WTC11 (cell line): ENCODE measurements around the gene ACAT2. TPM values are rescaled to one million over a fixed set of nuclear protein-coding genes. Genes with fewer than 3 reads are reported as not detected.

Source experiments
- ATAC-seq: fragments of 200-7000 bp; cut with Tn5 transposase; 2 replicates; pipeline ENCODE4 v1.10.0; 2021; ENCODE audit warnings: mild to moderate bottlenecking, moderate library complexity
- CTCF ChIA-PET: fragments of 300-600 bp; sonication (Branson Sonifier 250); formaldehyde crosslinking; loops from one replicate; lab custom pipeline; 2021; ENCODE audit warnings: antibody characterized with exemption; lab: Charles Lee
- POLR2A ChIA-PET: fragments of 350-600 bp; sonication (Branson Sonifier 250); formaldehyde crosslinking; loops from one replicate; lab custom pipeline; 2021; ENCODE audit warnings: antibody characterized with exemption; lab: Charles Lee
- DNase-seq: peaks from one replicate; pipeline ENCODE4 v3.0.0; 2021; ENCODE audit warnings: low spot score
- H3K27ac Mint-ChIP-seq: 2 replicates; pipeline ENCODE4 v1.8.0; 2021; ENCODE audit warnings: mixed read lengths
- H3K27me3 Mint-ChIP-seq: 2 replicates; pipeline ENCODE4 v1.8.0; 2021; ENCODE audit warnings: low read depth, mild to moderate bottlenecking, moderate library complexity, mixed read lengths
- H3K36me3 Mint-ChIP-seq: 2 replicates; pipeline ENCODE4 v1.8.0; 2021; ENCODE audit warnings: mixed read lengths
- H3K4me1 Mint-ChIP-seq: 2 replicates; pipeline ENCODE4 v1.8.0; 2022; ENCODE audit warnings: mixed read lengths
- H3K4me3 Mint-ChIP-seq: 2 replicates; pipeline ENCODE4 v1.8.0; 2021; ENCODE audit warnings: mild to moderate bottlenecking, moderate library complexity, mixed read lengths
- H3K9me3 Mint-ChIP-seq: 2 replicates; pipeline ENCODE4 v1.8.0; 2021; ENCODE audit warnings: mixed read lengths
- AR ChIP-seq: fragments of 250-450 bp; sonication (Bioruptor Pico); IDR thresholded peaks from 2 replicates; pipeline ENCODE4 v1.9.0; 2021; ENCODE audit warnings: mild to moderate bottlenecking
- ATF1 ChIP-seq: sonication (generic); formaldehyde crosslinking; IDR thresholded peaks from 2 replicates; pipeline ENCODE4 v1.8.1; 2023; ENCODE audit warnings: mild to moderate bottlenecking, moderate library complexity, missing genetic modification reagents
- ATF6 ChIP-seq: sonication (generic); formaldehyde crosslinking; IDR thresholded peaks from 2 replicates; pipeline ENCODE4 v1.8.1; 2023; ENCODE audit warnings: mild to moderate bottlenecking, missing genetic modification reagents
- E2F4 ChIP-seq: sonication (generic); formaldehyde crosslinking; IDR thresholded peaks from 2 replicates; pipeline ENCODE4 v1.8.1; 2022; ENCODE audit warnings: low read depth, mild to moderate bottlenecking, moderate library complexity, missing genetic modification reagents, borderline replicate concordance
- E2F5 ChIP-seq: sonication (generic); formaldehyde crosslinking; IDR thresholded peaks from 2 replicates; pipeline ENCODE4 v1.8.1; 2022; ENCODE audit warnings: mild to moderate bottlenecking, moderate library complexity, missing genetic modification reagents
- FOXJ3 ChIP-seq: sonication (generic); formaldehyde crosslinking; IDR thresholded peaks from 2 replicates; pipeline ENCODE4 v1.9.0; 2021; ENCODE audit warnings: missing genetic modification reagents, mild to moderate bottlenecking, borderline replicate concordance
- FOXK1 ChIP-seq: sonication (generic); formaldehyde crosslinking; IDR thresholded peaks from 2 replicates; pipeline ENCODE4 v1.8.0; 2022; ENCODE audit warnings: mild to moderate bottlenecking, moderate library complexity, missing genetic modification reagents
- FOXP1 ChIP-seq: sonication (generic); formaldehyde crosslinking; IDR thresholded peaks from 2 replicates; pipeline ENCODE4 v1.8.0; 2022; ENCODE audit warnings: missing genetic modification reagents, mild to moderate bottlenecking, moderate library complexity, borderline replicate concordance
- FOXP4 ChIP-seq: sonication (generic); formaldehyde crosslinking; IDR thresholded peaks from 2 replicates; pipeline ENCODE4 v1.8.0; 2022; ENCODE audit warnings: mild to moderate bottlenecking, missing genetic modification reagents
- GABPB1 ChIP-seq: sonication (generic); formaldehyde crosslinking; IDR thresholded peaks from 2 replicates; pipeline ENCODE4 v1.8.1; 2023; ENCODE audit warnings: mild to moderate bottlenecking, missing genetic modification reagents
- HMGA2 ChIP-seq: fragments of 250-450 bp; sonication (Bioruptor Pico); IDR thresholded peaks from 2 replicates; pipeline ENCODE4 v1.4.0; 2021; ENCODE audit warnings: mild to moderate bottlenecking, moderate library complexity
- IRF1 ChIP-seq: sonication (generic); formaldehyde crosslinking; IDR thresholded peaks from 2 replicates; pipeline ENCODE4 v1.8.0; 2023; ENCODE audit warnings: missing genetic modification reagents
- KAT7 ChIP-seq: sonication (generic); formaldehyde crosslinking; IDR thresholded peaks from 2 replicates; pipeline ENCODE4 v1.8.1; 2023; ENCODE audit warnings: missing genetic modification reagents, mild to moderate bottlenecking, borderline replicate concordance
- MXD4 ChIP-seq: fragments of 250-450 bp; sonication (Bioruptor Pico); IDR thresholded peaks from 2 replicates; pipeline ENCODE4 v1.8.0; 2021; ENCODE audit warnings: mild to moderate bottlenecking, moderate library complexity, borderline replicate concordance
- NFE2L1 ChIP-seq: sonication (generic); formaldehyde crosslinking; IDR thresholded peaks from 2 replicates; pipeline ENCODE4 v1.8.1; 2023; ENCODE audit warnings: missing genetic modification reagents
- NFYB ChIP-seq: sonication (generic); formaldehyde crosslinking; conservative IDR thresholded peaks from 2 replicates; pipeline ENCODE4 v1.8.0; 2022; ENCODE audit warnings: low read depth, missing genetic modification reagents
- NR2C2 ChIP-seq: sonication (generic); formaldehyde crosslinking; IDR thresholded peaks from 2 replicates; pipeline ENCODE4 v1.8.0; 2022; ENCODE audit warnings: mild to moderate bottlenecking, missing genetic modification reagents
- OVOL2 ChIP-seq: fragments of 250-450 bp; sonication (Bioruptor Pico); IDR thresholded peaks from 2 replicates; pipeline ENCODE4 v1.9.0; 2021; ENCODE audit warnings: mild to moderate bottlenecking, borderline replicate concordance
- PREB ChIP-seq: sonication (generic); formaldehyde crosslinking; IDR thresholded peaks from 2 replicates; pipeline ENCODE4 v1.8.1; 2022; ENCODE audit warnings: mild to moderate bottlenecking, missing genetic modification reagents, moderate library complexity, borderline replicate concordance
- RELA ChIP-seq: sonication (generic); formaldehyde crosslinking; IDR thresholded peaks from 2 replicates; pipeline ENCODE4 v1.8.1; 2022; ENCODE audit warnings: missing genetic modification reagents, mild to moderate bottlenecking, borderline replicate concordance
- RORB ChIP-seq: fragments of 250-450 bp; sonication (Bioruptor Pico); IDR thresholded peaks from 2 replicates; pipeline ENCODE4 v1.9.0; 2021; ENCODE audit warnings: mild to moderate bottlenecking
- TCF7 ChIP-seq: sonication (generic); formaldehyde crosslinking; IDR thresholded peaks from 2 replicates; pipeline ENCODE4 v1.8.0; 2022; ENCODE audit warnings: mild to moderate bottlenecking, low read depth, missing genetic modification reagents, moderate library complexity
- TEAD1 ChIP-seq: sonication (generic); formaldehyde crosslinking; IDR thresholded peaks from 2 replicates; pipeline ENCODE4 v1.8.0; 2022; ENCODE audit warnings: mild to moderate bottlenecking, missing genetic modification reagents
- ZBTB21 ChIP-seq: sonication (generic); formaldehyde crosslinking; IDR thresholded peaks from 2 replicates; pipeline ENCODE4 v1.8.1; 2023; ENCODE audit warnings: mild to moderate bottlenecking, missing genetic modification reagents, borderline replicate concordance
- ZNF138 ChIP-seq: sonication (generic); formaldehyde crosslinking; conservative IDR thresholded peaks from 2 replicates; pipeline ENCODE4 v1.8.1; 2022; ENCODE audit warnings: mild to moderate bottlenecking, moderate library complexity, missing genetic modification reagents
- ZNF232 ChIP-seq: sonication (generic); formaldehyde crosslinking; IDR thresholded peaks from 2 replicates; pipeline ENCODE4 v1.8.0; 2022; ENCODE audit warnings: mild to moderate bottlenecking, missing genetic modification reagents
- ZNF423 ChIP-seq: fragments of 250-450 bp; sonication (Bioruptor Pico); IDR thresholded peaks from 2 replicates; pipeline ENCODE4 v2.1.2; 2022; ENCODE audit warnings: mild to moderate bottlenecking, moderate library complexity
- total RNA-seq: library from RNA; stranded (reverse); gene quantifications from 3 replicates; pipeline ENCODE4 v1.2.3, GENCODE V29; 2021

ACAT2 gene
- total RNA-seq, 1 experiment from 2014 or later, result 138 TPM

- ChIA-PET POLR2A (no interaction called here), CTCF (no interaction called here)
- Mint-ChIP-seq H3K27ac (peak overlapping the region; percentile 57; the same call in 1 of the 2 replicates), H3K4me1 (no peaks in the 10 kb centered on the region), H3K4me3 (no peak overlapping the region), H3K9me3 (no peaks in the 10 kb centered on the region), H3K27me3 (no peaks in the 10 kb centered on the region), H3K36me3 (peaks cover 73% of the 10 kb centered on the region)
- no peak for DNase-seq
- TF ChIP-seq FOXJ3 (CRISPR knock-in tag) (no peak), MXD4 (CRISPR knock-in tag) (no peak), AR (CRISPR knock-in tag) (no peak), ATF1 (CRISPR knock-in tag) (no peak), RORB (no peak), NFYB (no peak), FOXK1 (CRISPR knock-in tag) (no peak), ZNF232 (CRISPR knock-in tag) (no peak), FOXP4 (CRISPR knock-in tag) (no peak), HMGA2 (CRISPR knock-in tag) (no peak), KAT7 (CRISPR knock-in tag) (no peak), IRF1 (CRISPR knock-in tag) (no peak), OVOL2 (no peak), RELA (no peak), PREB (CRISPR knock-in tag) (no peak), TEAD1 (CRISPR knock-in tag) (no peak), ZBTB21 (no peak), GABPB1 (CRISPR knock-in tag) (no peak), TCF7 (CRISPR knock-in tag) (no peak), ZNF423 (CRISPR knock-in tag) (no peak)
- no peak for ATAC-seq
Observed at GRCh38 chr6:159742165-159742564, 19.7 kb upstream of the ACAT2 start.

GRCh38 chr6:159745081-159745480 is 16.8 kb upstream of the ACAT2 start:
- Mint-ChIP-seq H3K27ac (no peak overlapping the region), H3K36me3 (peaks cover 86% of the 10 kb centered on the region), H3K4me3 (no peak overlapping the region), H3K27me3 (no peaks in the 10 kb centered on the region), H3K4me1 (no peaks in the 10 kb centered on the region), H3K9me3 (no peaks in the 10 kb centered on the region)
- ATAC-seq (no peak), DNase-seq (no peak)
- ChIA-PET CTCF (no interaction called here), POLR2A (no interaction called here)
- TF ChIP-seq GABPB1 (CRISPR knock-in tag) (no peak), E2F5 (no peak), E2F4 (CRISPR knock-in tag) (no peak), ZNF138 (CRISPR knock-in tag) (no peak), TCF7 (CRISPR knock-in tag) (no peak), NFE2L1 (CRISPR knock-in tag) (no peak), MXD4 (CRISPR knock-in tag) (no peak), ZBTB21 (no peak), FOXP1 (CRISPR knock-in tag) (no peak), ATF6 (no peak), NR2C2 (CRISPR knock-in tag) (no peak)
